GM18861 (cell line): ENCODE measurements around the gene PRSS21.

Experiments used
- ATAC-seq: cut with Tn5 transposase; IDR thresholded peaks from one replicate; pipeline ENCODE4 v1.9.1; 2021; ENCODE audit not compliant: unreplicated experiment

Gene PRSS21

DNA sequence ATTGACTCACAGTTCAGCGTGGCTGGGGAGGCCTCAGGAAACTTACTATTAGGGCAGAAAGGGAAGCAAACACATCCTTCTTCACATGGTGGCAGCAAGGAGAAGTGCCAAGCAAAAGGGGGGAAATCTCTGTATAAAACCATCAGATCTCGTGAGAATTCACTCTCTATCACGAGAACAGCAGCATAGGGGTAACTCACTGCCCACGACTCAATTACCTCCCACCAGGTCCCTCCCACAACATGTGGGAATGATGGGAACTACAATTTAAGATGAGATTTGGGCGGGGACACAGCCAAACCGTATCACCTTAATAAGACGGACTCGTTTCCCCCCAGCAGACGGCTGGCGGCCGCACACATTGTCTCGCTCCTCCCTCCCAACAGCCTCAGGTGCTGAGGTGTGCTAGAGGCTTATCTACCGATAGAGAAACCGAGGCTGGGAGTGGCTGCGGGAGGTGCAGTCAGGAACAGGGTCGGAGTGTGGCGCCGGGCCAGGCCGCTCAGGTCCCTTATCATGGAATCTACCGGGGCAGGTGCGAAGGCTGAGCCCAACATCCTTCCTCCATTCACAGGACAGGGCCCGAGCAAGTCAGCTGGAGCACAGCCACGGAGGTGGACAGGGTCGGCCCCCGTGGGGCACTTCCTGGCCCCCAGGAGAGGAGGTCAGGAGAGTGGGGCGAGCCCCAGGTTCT is 8.2 kb downstream of the PRSS21 start:
- ATAC-seq = no peak

DNA sequence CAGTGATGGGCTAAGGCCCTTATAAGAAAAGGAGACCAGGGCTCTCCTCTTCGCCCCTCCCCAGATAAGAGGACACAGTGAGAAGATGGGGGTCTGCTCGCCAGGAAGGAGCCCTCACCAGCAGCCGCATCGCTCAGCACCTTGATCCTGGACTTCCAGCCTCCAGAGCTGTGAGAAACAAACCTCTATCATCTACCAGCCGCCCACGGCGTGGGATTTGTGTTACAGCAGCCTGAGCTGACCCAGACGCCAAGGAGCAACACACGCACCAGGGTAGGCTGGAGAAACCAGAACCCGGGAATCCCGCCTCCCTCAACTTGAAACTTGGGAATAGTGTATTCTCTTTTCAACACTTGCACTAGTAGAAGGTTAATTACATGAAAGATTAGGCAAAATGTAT is 8.9 kb downstream of the PRSS21 start:
- ATAC-seq = no peak

- no peak for ATAC-seq
Measured at GRCh38 chr16:2826591-2827373, 9.7 kb downstream of the PRSS21 start.

DNA sequence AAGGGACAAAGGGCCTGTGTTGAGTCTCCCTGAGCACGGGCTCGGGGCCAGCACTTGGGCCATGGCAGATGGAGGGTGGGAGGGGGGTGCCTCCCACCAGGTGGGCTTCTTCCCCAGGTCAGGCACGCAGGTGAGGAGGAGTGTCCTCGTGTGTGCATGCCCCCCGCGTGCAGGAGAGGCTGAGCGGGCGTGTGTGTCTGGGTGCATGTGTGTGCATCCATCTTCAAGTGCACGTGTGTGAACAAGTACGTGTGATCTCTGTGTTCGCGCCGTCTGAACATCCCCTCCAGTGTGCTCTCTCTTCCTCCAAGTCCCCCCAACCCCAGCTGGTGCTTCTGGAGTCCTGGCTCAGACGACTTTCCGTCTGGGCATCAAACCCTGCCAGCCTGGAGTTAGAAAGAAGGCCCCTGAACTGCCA is 10.3 kb downstream of the PRSS21 start:
- ATAC-seq = no peak

DNA sequence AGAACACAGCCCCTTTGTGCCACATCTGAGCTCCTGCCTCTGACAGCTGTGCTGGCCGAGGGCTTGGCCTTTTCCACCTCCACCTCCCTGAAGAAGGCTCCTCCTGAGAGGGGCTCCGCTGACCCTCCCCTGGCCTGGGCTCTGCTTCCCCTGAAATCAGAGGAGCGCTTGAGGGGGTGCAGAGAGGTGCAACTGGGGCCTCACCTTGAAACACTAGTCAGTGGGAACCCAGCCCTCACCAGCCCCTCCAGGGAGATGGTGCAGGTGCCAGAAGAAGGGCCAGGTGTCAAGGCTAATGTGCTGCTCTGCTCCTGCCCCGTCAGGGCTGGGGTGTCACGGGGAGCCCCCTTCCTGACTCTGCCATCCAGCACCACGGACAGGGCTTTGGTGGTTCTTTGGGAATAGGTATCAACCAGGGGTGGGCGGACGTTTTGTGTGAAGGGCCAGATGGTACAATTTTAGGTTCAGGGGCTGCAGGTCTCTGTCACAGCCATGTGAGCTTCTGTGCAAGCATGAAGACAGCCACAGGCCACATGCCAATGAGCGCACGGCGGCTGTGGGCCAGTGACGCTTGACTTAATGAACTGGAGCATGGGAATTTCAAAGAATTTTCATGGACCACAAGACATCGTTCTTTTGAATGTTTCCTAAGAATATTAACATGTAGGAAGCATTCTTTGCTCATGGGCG is 10.9 kb downstream of the PRSS21 start:
- ATAC-seq = no peak

- ATAC-seq = no peak
Measured at GRCh38 chr16:2828521-2828840, 11.4 kb downstream of the PRSS21 start.

DNA sequence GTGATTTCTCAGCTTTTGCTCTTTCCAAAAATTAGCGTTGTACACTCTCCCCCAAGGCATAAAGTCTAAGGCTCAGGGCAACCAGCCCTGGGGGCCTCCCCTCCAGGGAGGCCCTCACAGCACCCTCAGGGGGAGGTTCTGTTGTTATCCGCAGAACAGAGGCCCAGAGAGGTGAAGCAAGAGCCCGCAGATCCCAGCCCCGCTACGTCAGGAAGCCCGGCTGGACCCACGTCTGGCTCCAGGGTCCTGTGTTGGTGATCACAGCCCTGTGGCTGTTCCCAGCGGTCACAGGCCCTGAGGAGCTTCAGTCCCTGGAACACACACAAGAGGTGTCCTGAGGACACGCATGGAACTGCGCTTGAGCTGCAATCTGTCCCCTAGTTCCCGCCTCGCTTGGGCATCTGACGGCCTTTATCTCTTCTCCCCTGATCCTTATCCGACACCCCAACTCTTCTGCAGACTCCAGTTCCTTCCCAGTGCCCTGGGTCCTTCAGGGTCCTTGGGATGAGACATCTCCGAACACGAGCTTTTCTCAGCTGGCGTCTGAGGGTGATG is 11.9 kb downstream of the PRSS21 start:
- no peak for ATAC-seq

GRCh38 chr16:2829501-2830354 is 12.7 kb downstream of the PRSS21 start, which contains the start of gene ZG16B:
Gene ZG16B, plus strand, starts transcription at chr16:2830303. Its CDS starts 139 bp downstream, at chr16:2830442.
- no peak for ATAC-seq

DNA sequence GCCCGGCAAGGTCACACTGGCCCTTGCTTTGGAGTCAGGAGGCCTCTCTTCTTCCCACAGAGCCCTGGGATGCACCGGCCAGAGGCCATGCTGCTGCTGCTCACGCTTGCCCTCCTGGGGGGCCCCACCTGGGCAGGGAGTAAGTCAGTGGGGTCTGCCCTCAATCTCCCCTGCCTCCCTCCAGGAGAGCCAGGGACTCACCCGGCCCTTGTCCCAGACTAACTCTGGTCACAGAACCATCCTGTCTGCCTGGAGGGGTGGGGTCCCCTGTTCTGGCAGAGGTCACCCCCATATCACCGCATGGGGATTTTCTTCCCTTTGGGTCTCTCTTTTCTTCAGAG is 13.3 kb downstream of the PRSS21 start:
- ATAC-seq = no peak

DNA sequence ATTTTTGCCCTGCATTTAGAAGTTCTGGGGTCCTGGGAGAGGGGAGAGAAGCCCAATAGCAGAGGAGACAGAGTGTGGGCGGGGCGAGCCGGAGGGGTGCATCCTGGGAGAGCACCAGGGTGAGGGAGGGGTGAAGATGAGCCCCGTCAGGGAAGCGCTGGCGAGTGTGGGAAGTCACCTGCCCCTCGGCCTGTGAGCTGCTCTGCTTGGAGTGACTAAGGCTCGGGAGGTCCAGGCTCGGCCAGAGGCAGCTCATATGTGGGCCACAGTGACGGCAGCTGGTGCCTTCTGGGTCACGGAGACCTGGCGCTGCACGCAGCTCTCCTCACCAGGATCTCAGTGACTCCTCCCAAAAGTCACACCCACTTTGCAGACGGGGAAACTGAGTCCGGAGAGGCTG is 14.2 kb downstream of the PRSS21 start:
- no peak for ATAC-seq

GRCh38 chr16:2833776-2834175 is 16.7 kb downstream of the PRSS21 start:
- no peak for ATAC-seq

DNA sequence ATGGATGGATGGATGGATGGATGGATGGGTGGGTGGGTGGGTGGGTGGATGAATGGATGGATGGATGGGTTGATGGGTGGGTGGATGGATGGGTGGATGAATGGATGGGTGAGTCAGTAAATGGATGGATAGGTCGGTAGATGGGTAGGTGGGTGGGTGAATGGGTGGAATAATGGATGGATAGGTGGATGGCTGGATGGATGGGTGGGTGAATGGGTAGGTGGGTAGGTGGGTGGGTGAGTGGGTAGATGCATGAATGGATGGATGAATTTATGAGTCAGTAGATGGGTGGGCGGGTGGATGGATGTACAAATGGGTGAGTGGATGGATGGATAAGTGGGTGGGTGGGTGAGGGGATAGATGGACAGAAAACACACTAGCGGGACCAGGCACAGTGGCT is 17.9 kb downstream of the PRSS21 start:
- ATAC-seq = no peak

- ATAC-seq = no peak
Measured at GRCh38 chr16:2835638-2836493, 18.8 kb downstream of the PRSS21 start.

DNA sequence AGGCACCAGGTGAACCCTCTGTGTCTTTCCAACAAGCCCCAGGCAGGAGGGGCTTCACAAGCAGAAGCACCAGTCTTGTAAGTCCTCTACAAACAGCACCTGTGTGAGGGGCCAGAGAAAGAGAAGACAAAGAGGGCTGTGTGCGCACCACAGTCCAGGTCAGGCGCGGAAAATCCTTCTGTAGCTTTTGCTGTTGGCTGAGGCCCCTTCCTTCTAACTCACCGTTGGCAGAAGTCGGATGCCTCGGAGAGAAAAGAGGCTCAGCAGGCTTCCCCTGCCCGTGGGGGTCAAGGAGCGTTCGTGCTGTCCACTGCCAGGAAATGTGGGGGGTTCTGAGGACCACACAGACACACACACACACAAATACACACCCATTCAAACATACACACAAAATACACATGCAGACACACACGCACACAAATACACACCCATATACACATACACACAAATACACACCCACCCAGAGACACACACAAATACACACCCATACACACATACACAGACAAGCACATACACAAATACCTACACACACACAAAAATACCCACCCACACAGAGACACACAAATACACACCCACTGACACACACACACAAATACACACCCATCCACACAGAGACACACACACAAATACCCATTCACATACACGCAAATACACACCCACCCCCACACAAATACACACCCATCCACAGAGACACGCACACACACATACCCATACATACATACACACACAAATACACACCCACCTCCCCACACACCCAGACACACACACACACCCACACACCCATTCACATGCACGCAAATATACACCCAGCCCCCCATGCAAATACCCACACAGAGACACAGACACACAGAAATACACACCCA is 19.8 kb downstream of the PRSS21 start:
- no peak for ATAC-seq

GRCh38 chr16:2838928-2839327 is 21.9 kb downstream of the PRSS21 start:
- no peak for ATAC-seq

- ATAC-seq = no peak
Measured at GRCh38 chr16:2839650-2840450, 22.8 kb downstream of the PRSS21 start.

DNA sequence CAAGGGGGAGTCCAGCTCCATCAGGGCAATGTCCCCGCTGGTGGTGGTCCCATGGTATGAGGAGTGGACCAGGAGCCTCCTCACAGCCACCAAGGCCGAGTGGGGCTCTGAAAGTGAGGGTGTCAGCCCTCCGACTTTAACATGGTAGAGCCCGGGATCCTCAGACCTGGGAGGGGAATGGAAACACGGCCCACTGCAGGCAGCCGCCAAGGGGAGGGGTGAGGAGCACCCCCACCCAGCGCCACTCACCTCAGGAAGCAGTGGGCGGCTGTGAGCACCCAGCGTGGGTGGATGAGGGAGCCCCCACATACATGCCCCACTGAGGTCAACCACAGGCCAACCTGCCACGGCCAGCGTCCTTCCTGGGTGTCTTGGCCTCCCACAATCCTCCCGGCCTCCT is 23.9 kb downstream of the PRSS21 start:
- no peak for ATAC-seq

GRCh38 chr16:2841606-2842339 is 24.7 kb downstream of the PRSS21 start:
- no peak for ATAC-seq
